ENCODE results near the gene GFPT1. TPM values are rescaled to one million over a fixed set of nuclear protein-coding genes. Genes with fewer than 3 reads are reported as not detected.

The GFPT1 gene
- total RNA-seq, 1 donor from 2014 or later: 41.3 TPM

- intact Hi-C loops (cut with micrococcal nuclease): no loop called here
These were observed 88.8 kb downstream of the GFPT1 start for GRCh38 chr2:69298261-69298660.

- intact Hi-C loops (cut with micrococcal nuclease): no loop called here
These were observed 89.8 kb downstream of the GFPT1 start for GRCh38 chr2:69297216-69297615.

DNA sequence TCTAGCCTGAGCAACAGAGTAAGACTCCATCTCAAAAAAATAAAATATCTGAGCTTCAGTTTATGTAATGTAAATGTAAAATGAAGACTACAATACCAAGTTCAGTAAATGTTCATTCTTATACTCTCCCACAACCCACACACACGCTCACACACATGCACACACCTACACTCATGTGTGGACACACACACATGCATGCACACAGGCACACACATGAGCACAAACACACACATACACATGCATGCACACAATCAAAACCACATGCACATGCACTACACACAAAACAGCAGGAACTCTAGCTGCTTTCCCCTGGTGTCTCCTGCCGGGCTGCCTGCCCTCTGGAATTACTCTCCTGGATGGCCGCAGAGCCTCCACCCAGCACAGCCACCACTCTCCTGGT is 90.6 kb downstream of the GFPT1 start:
- intact Hi-C loops (cut with micrococcal nuclease): no loop called here

DNA sequence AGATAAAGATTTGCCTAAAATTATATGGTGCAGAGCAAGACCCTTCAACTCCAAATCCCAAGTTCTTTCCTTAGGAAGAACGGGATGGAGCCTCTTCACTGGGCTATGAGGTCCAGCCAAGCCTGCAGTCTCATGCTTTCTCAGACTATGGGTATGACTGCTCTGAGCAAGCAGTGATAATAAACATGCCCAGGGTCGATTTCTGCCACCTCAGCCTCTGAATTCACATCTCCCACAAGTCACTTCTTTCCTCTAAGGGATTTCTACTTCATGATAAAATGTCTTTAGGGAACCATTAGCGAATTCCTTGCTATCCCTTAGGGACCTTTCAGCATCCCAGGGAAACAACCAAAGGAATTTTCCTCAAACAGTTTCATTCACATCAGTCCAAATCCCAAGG is 94.8 kb downstream of the GFPT1 start:
- intact Hi-C loops (cut with micrococcal nuclease): no loop called here

GRCh38 chr2:69291721-69292120 is 95.3 kb downstream of the GFPT1 start:
- intact Hi-C loops (cut with micrococcal nuclease): no loop called here

DNA sequence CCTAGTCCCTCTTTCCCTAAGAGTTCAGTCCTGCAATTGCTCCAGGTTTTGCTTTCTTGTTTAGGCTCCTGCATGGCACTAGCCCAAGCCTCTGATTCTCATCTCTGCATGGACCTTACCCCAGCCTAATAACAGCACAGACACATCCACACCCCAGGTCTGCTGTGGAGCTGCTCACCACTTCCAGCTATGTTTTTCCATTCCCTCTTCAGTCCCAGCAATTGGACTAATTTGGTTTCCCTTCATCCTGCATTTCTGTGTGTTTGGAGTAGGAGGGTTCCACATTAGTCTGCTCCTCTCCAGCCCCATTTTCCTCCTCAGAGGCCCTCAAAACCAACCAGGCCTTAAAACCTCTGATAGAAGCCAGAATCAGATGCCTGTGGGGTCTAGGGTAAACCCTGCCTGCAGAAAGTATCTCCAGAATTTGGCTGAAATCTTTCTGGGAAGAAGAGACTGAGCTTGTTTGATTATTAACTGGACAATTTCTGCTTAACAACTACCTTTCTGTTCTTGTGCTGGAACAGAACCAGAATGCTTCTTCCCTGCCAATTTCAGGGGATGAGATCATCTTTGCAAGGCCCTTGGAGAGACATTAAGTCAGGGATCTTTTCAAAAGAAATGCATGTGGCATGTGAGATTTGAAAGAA is 95.9 kb downstream of the GFPT1 start:
- intact Hi-C loops (cut with micrococcal nuclease): no loop called here

- intact Hi-C loops (cut with micrococcal nuclease): no loop called here
These were observed 98.6 kb downstream of the GFPT1 start for GRCh38 chr2:69288429-69288828.

GRCh38 chr2:69287544-69287943 is 99.5 kb downstream of the GFPT1 start:
- intact Hi-C loops (cut with micrococcal nuclease): no loop called here

- intact Hi-C loops (cut with micrococcal nuclease): no loop called here
These were observed 101.6 kb downstream of the GFPT1 start for GRCh38 chr2:69285379-69285894.

DNA sequence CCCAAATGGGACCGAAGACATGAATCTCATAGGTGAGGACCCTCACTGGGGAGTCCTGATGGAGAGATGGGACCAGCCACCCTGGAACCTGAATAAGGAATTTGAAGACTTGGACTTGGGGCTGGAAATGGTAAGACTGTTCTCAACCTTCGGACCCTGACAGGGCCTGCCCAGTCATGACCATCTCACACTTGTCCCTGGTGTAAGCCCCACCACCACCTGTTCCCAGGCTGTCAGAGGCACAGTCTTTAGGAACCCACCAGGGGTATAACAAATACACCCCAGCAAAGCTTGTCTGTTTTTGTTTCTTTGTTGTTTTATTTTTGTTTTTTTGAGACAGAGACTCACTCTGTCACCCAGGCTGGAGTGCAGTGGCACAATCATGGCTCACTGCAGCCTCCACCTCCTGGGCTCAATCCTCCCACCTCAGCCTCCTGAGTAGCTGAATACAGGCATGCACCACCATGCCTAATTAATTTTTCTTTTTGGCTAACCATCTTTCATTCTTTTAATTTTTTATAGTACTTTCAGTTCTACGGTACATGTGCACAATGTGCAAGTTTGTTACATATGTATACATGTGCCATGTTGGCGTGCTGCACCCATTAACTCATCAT is 106.1 kb downstream of the GFPT1 start:
- intact Hi-C loops (cut with micrococcal nuclease): no loop called here

- intact Hi-C loops (cut with micrococcal nuclease): no loop called here
These were observed 106.9 kb downstream of the GFPT1 start for GRCh38 chr2:69279931-69280681.

DNA sequence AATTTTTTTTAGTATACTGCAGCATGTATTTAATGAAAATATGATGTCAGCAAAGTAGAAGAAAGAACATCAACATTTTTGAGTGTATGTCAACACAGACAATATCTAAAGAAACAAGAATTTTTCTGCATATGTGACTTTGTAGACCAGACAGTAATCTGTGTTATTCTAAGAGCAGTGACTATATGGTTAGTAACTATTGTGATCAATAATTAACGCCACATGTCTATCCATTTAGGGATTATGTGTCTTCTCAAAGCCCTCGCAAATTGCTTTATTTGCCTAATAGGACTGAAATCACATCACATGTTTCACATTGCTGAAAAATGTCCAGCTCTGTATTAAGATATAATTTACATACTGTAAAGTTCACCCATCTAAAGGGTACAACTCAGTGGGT is 107.8 kb downstream of the GFPT1 start:
- intact Hi-C loops (cut with micrococcal nuclease): no loop called here

GRCh38 chr2:69278366-69278765 is 108.7 kb downstream of the GFPT1 start:
- intact Hi-C loops (cut with micrococcal nuclease): no loop called here

DNA sequence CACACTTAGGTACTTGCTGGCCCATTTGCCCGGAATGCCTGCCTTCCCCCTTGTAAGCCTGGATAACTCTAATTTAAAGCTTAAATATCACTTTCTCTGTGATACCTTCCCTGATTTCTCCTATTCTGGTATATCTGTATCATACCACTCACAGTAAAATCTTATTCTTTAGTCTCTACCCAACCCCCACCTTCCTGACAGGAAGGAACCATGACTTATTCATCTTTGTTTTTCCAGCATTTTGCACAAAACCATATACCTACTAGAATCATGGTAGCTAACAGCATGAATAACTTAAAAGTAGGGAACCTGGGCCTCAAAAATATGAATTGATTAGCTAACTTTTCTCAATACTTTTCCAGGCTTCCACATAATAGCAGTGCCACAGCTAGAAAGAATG is 111.5 kb downstream of the GFPT1 start:
- intact Hi-C loops (cut with micrococcal nuclease): no loop called here

DNA sequence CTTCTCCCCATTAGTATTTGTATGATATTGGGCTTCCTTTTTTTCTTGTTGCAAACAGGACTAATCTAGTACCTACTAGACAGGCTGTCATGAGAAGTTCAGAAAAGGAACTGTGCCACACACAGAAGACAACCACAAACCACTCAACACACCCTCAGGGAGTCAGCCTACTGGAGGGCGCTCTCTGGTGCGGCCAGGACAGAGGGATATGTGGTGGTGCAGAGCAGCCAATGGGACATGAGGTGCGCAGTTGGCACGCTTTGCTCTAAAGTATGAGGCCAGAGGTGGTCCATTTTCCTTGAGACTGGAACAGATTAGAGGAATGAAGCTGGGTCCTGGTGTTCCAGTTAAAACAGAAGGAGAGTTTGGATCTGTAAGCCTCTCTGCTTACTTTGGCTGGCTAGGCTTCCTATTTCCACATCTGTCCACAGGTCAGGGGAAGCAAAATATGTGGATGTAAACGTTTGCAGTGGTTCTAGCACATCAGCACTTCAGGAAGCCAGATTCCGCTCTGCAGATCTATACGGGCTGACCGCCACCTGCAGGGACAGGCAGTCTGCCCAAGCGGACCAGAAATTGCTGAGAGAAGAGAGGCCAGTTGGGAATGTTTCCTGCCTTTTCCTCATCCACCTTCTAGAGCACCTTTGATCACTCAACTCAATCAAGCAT is 114.1 kb downstream of the GFPT1 start:
- intact Hi-C loops (cut with micrococcal nuclease): no loop called here

GRCh38 chr2:69271831-69272257 is 115.2 kb downstream of the GFPT1 start:
- intact Hi-C loops (cut with micrococcal nuclease): no loop called here

Other genes with a start within 250 kb of the GFPT1 start
- gene NFU1, start 50.2 kb upstream of the GFPT1 start, total RNA-seq: 30.0 and 33.9 TPM in 2 replicates

Data from T-helper 2 cell treated with Interferon-gamma antibody and Interleukin-4, amounts not matched to agents 100 ng/mL and 5 ng/mL, for 36 hours (primary cell).